K562 (cell line): ENCODE data around the gene PFKP. TPM values are rescaled to one million over a fixed set of nuclear protein-coding genes. Genes with fewer than 3 reads are reported as not detected.

Source experiments
- ATAC-seq: fragments of 200-7000 bp; cut with Tn5 transposase; 3 replicates; pipeline ENCODE4 v1.9.1; 2020; ENCODE audit warnings: moderate library complexity
- BruUV-seq: library from RNA; stranded (reverse); fragments of 400-500 nt; replicated peaks from 2 replicates; lab custom pipeline; 2021; lab: Mats Ljungman, UMichigan
- CTCF ChIA-PET: fragments of 300-600 bp; formaldehyde crosslinking; extraction: SDS; loops from one replicate; lab custom pipeline; 2021; ENCODE audit warnings: low intra/inter-chr PET ratio; lab: Yijun Ruan, JAX
- POLR2A ChIA-PET: fragments of 300-600, 350-650 bp; sonication (Branson Sonifier 250); formaldehyde crosslinking; extraction: SDS; loops from one replicate; lab custom pipeline; 2021; ENCODE audit warnings: antibody characterized with exemption, inconsistent platforms; lab: Yijun Ruan, JAX
- DNase-seq, 4 experiments: peaks; one replicate each; pipeline versions ENCODE4 v3.0.0 to v3.0.0-alpha.2; 2011 to 2018; ENCODE audit warnings: low spot score in 3 of 4, mixed read lengths in 3 of 4; ENCODE audit errors: extremely low read depth in 1 of 4
- FAIRE-seq: peaks from 2 replicates; lab custom pipeline; 2011; peaks lifted over from hg19 to GRCh38; lab: Jason Lieb, UNC
- H2AFZ ChIP-seq: 2 replicates; pipeline ENCODE4 v1.6.0; 2011; ENCODE audit warnings: low read depth, low read length, control low read depth, inconsistent platforms
- H3K27ac ChIP-seq: fragments of 200-600 bp; 3 replicates; pipeline ENCODE4 v1.8.0; 2011; ENCODE audit warnings: low read depth, mild to moderate bottlenecking, control low read depth, inconsistent platforms, low read length, moderate library complexity, mixed read lengths; ENCODE audit errors: extremely low read depth
- H3K27me3 ChIP-seq, 2 experiments: fragments of 300-600 bp in 1 of 2; 2 replicates in 1 of 2; 3 replicates in 1 of 2; pipeline versions ENCODE4 v1.6.0 to v1.8.0; 2011; ENCODE audit warnings: inconsistent platforms in 2 of 2, low read length in 2 of 2, mild to moderate bottlenecking in 1 of 2, mixed read lengths in 1 of 2, moderate library complexity in 1 of 2; ENCODE audit not compliant: control insufficient read depth in 2 of 2, insufficient read depth in 2 of 2
- H3K36me3 ChIP-seq: fragments of 300-600 bp; 3 replicates; pipeline ENCODE4 v1.8.0; 2011; ENCODE audit warnings: mild to moderate bottlenecking, low read length, inconsistent platforms; ENCODE audit not compliant: control insufficient read depth, insufficient read depth
- H3K4me1 ChIP-seq, 2 experiments: fragments of 200-600 bp in 1 of 2; replicated peaks in 1 of 2; 2 replicates in 1 of 2; 3 replicates in 1 of 2; pipeline versions ENCODE4 v1.5.1 to v1.8.0; 2011; ENCODE audit warnings: inconsistent platforms in 2 of 2, low read length in 2 of 2, mild to moderate bottlenecking in 1 of 2, mixed read lengths in 1 of 2, moderate library complexity in 1 of 2; ENCODE audit not compliant: control insufficient read depth in 2 of 2, insufficient read depth in 2 of 2
- H3K4me2 ChIP-seq: 2 replicates; pipeline ENCODE4 v1.6.1; 2011; ENCODE audit warnings: low read length, control low read depth, inconsistent platforms, mixed read lengths; ENCODE audit not compliant: insufficient read depth
- H3K4me3 ChIP-seq: fragments of 200-600 bp; sonication (generic), shearing (Covaris generic); 2 replicates; pipeline ENCODE4 v1.5.1; 2016; ENCODE audit warnings: control low read depth, inconsistent platforms
- H3K79me2 ChIP-seq: fragments of 200-600 bp; 3 replicates; pipeline ENCODE4 v1.8.0; 2011; ENCODE audit warnings: low read length, inconsistent platforms; ENCODE audit not compliant: control insufficient read depth, insufficient read depth
- H3K9ac ChIP-seq, 2 experiments: 2 replicates each; pipeline versions ENCODE4 v1.6.0 to v1.6.1; 2011; ENCODE audit warnings: low read depth in 2 of 2, low read length in 2 of 2, control low read depth in 1 of 2, inconsistent platforms in 1 of 2, mild to moderate bottlenecking in 1 of 2, mixed read lengths in 1 of 2; ENCODE audit not compliant: insufficient read depth in 1 of 2
- H3K9me1 ChIP-seq: one replicate; pipeline ENCODE4 v1.6.0; 2011; ENCODE audit warnings: inconsistent platforms, mild to moderate bottlenecking, low read length, moderate library complexity; ENCODE audit not compliant: control insufficient read depth, insufficient read depth
- H3K9me3 ChIP-seq: replicated peaks from 2 replicates; pipeline ENCODE4 v1.5.1; 2011; ENCODE audit warnings: low read depth, low read length, inconsistent platforms; ENCODE audit not compliant: control insufficient read depth, insufficient read depth
- H4K20me1 ChIP-seq: replicated peaks from 2 replicates; pipeline ENCODE4 v1.6.1; 2011; ENCODE audit warnings: low read length, inconsistent platforms, mixed read lengths; ENCODE audit not compliant: control insufficient read depth, insufficient read depth
- DNMT1 ChIP-seq: fragments of 450-650 bp; IDR thresholded peaks from 2 replicates; pipeline ENCODE4 v1.6.1; 2016; ENCODE audit warnings: antibody characterized with exemption, mild to moderate bottlenecking
- JUN ChIP-seq, 2 experiments: sonication (generic) in 1 of 2; formaldehyde crosslinking in 1 of 2; IDR thresholded peaks; 2 replicates each; pipeline versions ENCODE4 v1.6.1 to v1.8.0; 2012 to 2022; ENCODE audit warnings: borderline replicate concordance in 2 of 2, mild to moderate bottlenecking in 2 of 2, improper control_type of control experiment in 1 of 2, low read depth in 1 of 2, low read length in 1 of 2, missing genetic modification reagents in 1 of 2
- NFXL1 ChIP-seq: fragments of 450-650 bp; formaldehyde crosslinking; IDR thresholded peaks from 2 replicates; pipeline ENCODE4 v1.4.0; 2021; ENCODE audit warnings: mild to moderate bottlenecking
- PRDM10 ChIP-seq: fragments of 450-650 bp; IDR thresholded peaks from 2 replicates; pipeline ENCODE4 v1.6.1; 2018; ENCODE audit not compliant: partially characterized antibody
- SMAD4 ChIP-seq: fragments of 250-450 bp; sonication (Bioruptor Pico); conservative IDR thresholded peaks from 2 replicates; pipeline ENCODE4 v1.8.0; 2021; ENCODE audit warnings: inconsistent platforms, mild to moderate bottlenecking, moderate library complexity
- SMARCA4 ChIP-seq: fragments of 450-650 bp; IDR thresholded peaks from 2 replicates; pipeline ENCODE4 v1.6.1; 2016
- SRSF7 ChIP-seq: fragments of 200-400 bp; formaldehyde crosslinking; optimal IDR thresholded peaks from 2 replicates; pipeline ENCODE3; 2017; ENCODE audit warnings: mild to moderate bottlenecking, low read depth, low read length
- TEAD1 ChIP-seq, 2 experiments: fragments of 450-650 bp in 1 of 2; sonication (generic) in 1 of 2; formaldehyde crosslinking; IDR thresholded peaks; 2 replicates each; pipeline versions ENCODE4 v1.4.0 to v1.8.0; 2020 to 2022; ENCODE audit warnings: mild to moderate bottlenecking in 2 of 2, missing genetic modification reagents in 1 of 2
- TSC22D4 ChIP-seq: fragments of 450-650 bp; IDR thresholded peaks from 2 replicates; pipeline ENCODE4 v1.6.1; 2016; ENCODE audit warnings: missing genetic modification characterization, missing biosample characterization, control low read depth
- ZMIZ1 ChIP-seq, 2 experiments: fragments of 150-350 bp in 1 of 2; IDR thresholded peaks; 2 replicates each; pipeline ENCODE4 v1.6.1; 2012 to 2016; ENCODE audit warnings: low read depth in 2 of 2, low read length in 2 of 2, mild to moderate bottlenecking in 1 of 2, moderate library complexity in 1 of 2
- ZNF699 ChIP-seq: fragments of 250-450 bp; sonication (Bioruptor Pico); IDR thresholded peaks from 2 replicates; pipeline ENCODE4 v1.8.0; 2021; ENCODE audit warnings: mild to moderate bottlenecking, moderate library complexity; ENCODE audit not compliant: insufficient replicate concordance
- ZNF766 ChIP-seq: fragments of 200-800 bp; sonication (Bioruptor generic); conservative IDR thresholded peaks from 2 replicates; pipeline ENCODE4 v1.6.1; 2016; ENCODE audit warnings: missing genetic modification characterization, missing compliant biosample characterization
- ZSCAN29 ChIP-seq: fragments of 450-650 bp; IDR thresholded peaks from 2 replicates; pipeline ENCODE4 v1.6.1; 2017
- ZZZ3 ChIP-seq: fragments of 450-650 bp; IDR thresholded peaks from 2 replicates; pipeline ENCODE4 v1.6.1; 2016; ENCODE audit warnings: antibody characterized with exemption, mild to moderate bottlenecking, moderate library complexity
- WGBS: fragments of 100-300 bp; shearing (Covaris generic); methylation state at CpG from one replicate; pipeline ENCODE4 v1.1.6; 2016; ENCODE audit warnings: low coverage, mixed read lengths; ENCODE audit not compliant: insufficient coverage; ENCODE audit errors: missing lambda C conversion rate; 5-methylcytosine and 5-hydroxymethylcytosine counted together
- in situ Hi-C: fragments of 300-500 bp; cut with MboI; formaldehyde crosslinking; loops from 4 replicates; pipeline ENCODE4 v1.15.0; 2018; ENCODE audit warnings: inconsistent platforms, mixed read lengths
- intact Hi-C: fragments of 100-400 bp; cut with micrococcal nuclease; formaldehyde crosslinking; loops from 2 replicates; pipeline ENCODE4 v1.14.2; 2022
- polyA plus RNA-seq, 8 experiments: library from polyadenylated mRNA; depleted of rRNA in 4 of 8; stranded (reverse) in 5 of 8; unstranded in 3 of 8; fragments of >200 nt; fragmentation: Nextera tagmentation in 2 of 8; fragmentation: Illumina TruSeq in 1 of 8; extraction: Ambion mirVana in 2 of 8; extraction: Trizol in 1 of 8; gene quantifications; 2 replicates each; pipeline versions ENCODE4 v1.2.1 to v1.2.3, GENCODE V29; 2011 to 2014; ENCODE audit warnings: inconsistent platforms in 1 of 8, missing spikeins in 1 of 8
- total RNA-seq, 7 experiments: library from RNA; depleted of rRNA in 6 of 7; stranded (reverse); fragments of >200 nt in 6 of 7; fragmentation: Illumina TruSeq in 2 of 7; extraction: Trizol in 2 of 7; gene quantifications; 2 replicates each; pipeline versions ENCODE4 v1.2.1 to v1.2.3, GENCODE V29; 2011 to 2021; ENCODE audit warnings: low replicate concordance in 1 of 7

The PFKP gene
- total and polyA plus RNA-seq, 9 of the 15 experiments (the other 6 are each of a cell fraction or from before 2014, with no cell fraction given): 23.5 to 116 (median 62.1) TPM

GRCh38 chr10:3165196-3165595, 97.8 kb downstream of the PFKP start:
- Histone ChIP-seq H3K4me2 (no peak overlapping the region), H3K79me2 (peaks cover 3% of the 10 kb centered on the region; the same call in 1 of the 3 replicates), H3K9me3 (no peaks in the 10 kb centered on the region), H3K4me1 (no peaks in the 10 kb centered on the region), H4K20me1 (no peaks in the 10 kb centered on the region), H3K36me3 (peaks cover 89% of the 10 kb centered on the region), H3K27me3 (no peaks in the 10 kb centered on the region), H3K9ac (no peak overlapping the region), H3K9me1 (no peaks in the 10 kb centered on the region), H2AFZ (no peak overlapping the region), H3K4me3 (no peak overlapping the region), H3K27ac (no peak overlapping the region)
- intact Hi-C loops: no loop called here
- no peak for ATAC-seq
- DNase-seq: no peak
- 92% methylated on average over 9 of the region's 9 CpGs for WGBS
- no TSS peak for BruUV-seq
- POLR2A ChIA-PET: interaction anchor here (0.7 to 1.7 kb wide), 4 partner anchors 8 to 28 kb away, joined by 3 to 10 read pairs (median 3); partner anchors contain the start of gene PITRM1
- CTCF ChIA-PET: no interaction called here
- in situ Hi-C loops: no loop called here
- FAIRE-seq: no peak
- no peak for TF ChIP-seq SMARCA4
- no peak for TF ChIP-seq ZNF699 (CRISPR knock-in tag)
- no peak for TF ChIP-seq DNMT1
- no peak for TF ChIP-seq TSC22D4
- TF ChIP-seq ZNF766 (CRISPR knock-in tag): no peak
- no peak for TF ChIP-seq TEAD1 (CRISPR knock-in tag; IDR thresholded peaks at IDR 0.05)
- TF ChIP-seq JUN (IDR thresholded peaks at IDR 0.05; ENCODE audit: borderline replicate concordance, low read depth, low read length): no peak
- TF ChIP-seq JUN (CRISPR knock-in tag; IDR thresholded peaks at IDR 0.05; ENCODE audit: borderline replicate concordance): no peak
- no peak for TF ChIP-seq ZMIZ1 (IDR thresholded peaks at IDR 0.05; ENCODE audit: low read depth in 2 of 2, low read length in 2 of 2)
- TF ChIP-seq ZZZ3: no peak
- no peak for TF ChIP-seq NFXL1
- TF ChIP-seq SMAD4: no peak
- no peak for TF ChIP-seq SRSF7
- no peak for TF ChIP-seq ZSCAN29
- TF ChIP-seq PRDM10: no peak
